ENCODE measurements around the gene MAPKAPK3.

The MAPKAPK3 gene

GRCh38 chr3:50630394-50630793 is 13.4 kb downstream of the MAPKAPK3 start:
- H3K4me1 ChIP-seq (ENCODE audit: control insufficient read depth, insufficient read depth, low read length) = peaks cover 5% of the 10 kb centered on the region
- H3K9me3 ChIP-seq (ENCODE audit: control insufficient read depth, insufficient read depth, low read length) = no peaks in the 10 kb centered on the region
- no peak overlapping the region for H3K4me3 ChIP-seq (ENCODE audit: low read depth, low read length)
- H3K27ac ChIP-seq (ENCODE audit: low read depth, low read length) = no peak overlapping the region
- H3K27me3 ChIP-seq (ENCODE audit: control insufficient read depth, insufficient read depth, low read length) = no peaks in the 10 kb centered on the region
- no peaks in the 10 kb centered on the region for H3K36me3 ChIP-seq (ENCODE audit: control insufficient read depth, insufficient read depth, low read length)
- no peak overlapping the region for H3K9ac ChIP-seq (ENCODE audit: low read depth, low read length)

DNA sequence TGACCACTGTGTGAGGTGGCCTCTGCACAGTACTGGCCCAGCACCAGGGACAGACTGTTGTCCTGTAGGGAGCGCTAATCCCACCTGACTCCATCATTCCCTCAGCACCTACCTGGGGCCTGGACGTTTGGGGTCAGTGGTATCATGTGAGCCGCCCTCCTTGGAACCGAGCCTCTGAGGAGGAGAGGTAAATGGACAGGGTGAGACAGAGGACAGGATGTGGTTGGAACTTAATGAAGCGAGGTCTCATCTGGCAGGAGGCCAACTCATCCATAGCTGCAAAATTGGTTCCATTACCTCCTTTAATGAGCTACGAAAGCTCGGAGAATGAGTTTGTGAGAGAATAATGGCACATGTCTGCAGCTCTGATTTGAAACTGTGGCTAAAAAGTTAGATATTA is 13.9 kb downstream of the MAPKAPK3 start:
- no peaks in the 10 kb centered on the region for H3K27me3 ChIP-seq (ENCODE audit: control insufficient read depth, insufficient read depth, low read length)
- no peak overlapping the region for H3K27ac ChIP-seq (ENCODE audit: low read depth, low read length)
- no peak overlapping the region for H3K4me3 ChIP-seq (ENCODE audit: low read depth, low read length)
- H3K9me3 ChIP-seq (ENCODE audit: control insufficient read depth, insufficient read depth, low read length) = no peaks in the 10 kb centered on the region
- no peak overlapping the region for H3K9ac ChIP-seq (ENCODE audit: low read depth, low read length)
- H3K4me1 ChIP-seq (ENCODE audit: control insufficient read depth, insufficient read depth, low read length) = peaks cover under 1% of the 10 kb centered on the region
- no peaks in the 10 kb centered on the region for H3K36me3 ChIP-seq (ENCODE audit: control insufficient read depth, insufficient read depth, low read length)

GRCh38 chr3:50632450-50632849 is 15.5 kb downstream of the MAPKAPK3 start:
- Histone ChIP-seq H3K9ac (ENCODE audit: low read depth, low read length) (no peak overlapping the region), H3K9me3 (ENCODE audit: control insufficient read depth, insufficient read depth, low read length) (no peaks in the 10 kb centered on the region), H3K36me3 (ENCODE audit: control insufficient read depth, insufficient read depth, low read length) (no peaks in the 10 kb centered on the region), H3K27me3 (ENCODE audit: control insufficient read depth, insufficient read depth, low read length) (no peaks in the 10 kb centered on the region), H3K27ac (ENCODE audit: low read depth, low read length) (no peak overlapping the region), H3K4me1 (ENCODE audit: control insufficient read depth, insufficient read depth, low read length) (peaks cover 8% of the 10 kb centered on the region; the same call in 1 of the 2 replicates), H3K4me3 (ENCODE audit: low read depth, low read length) (no peak overlapping the region)

- no peak overlapping the region for H3K27ac ChIP-seq (ENCODE audit: low read depth, low read length)
- H3K9ac ChIP-seq (ENCODE audit: low read depth, low read length) = no peak overlapping the region
- H3K27me3 ChIP-seq (ENCODE audit: control insufficient read depth, insufficient read depth, low read length) = no peaks in the 10 kb centered on the region
- peaks cover 13% of the 10 kb centered on the region; the same call in 1 of the 2 replicates for H3K4me1 ChIP-seq (ENCODE audit: control insufficient read depth, insufficient read depth, low read length)
- no peak overlapping the region for H3K4me3 ChIP-seq (ENCODE audit: low read depth, low read length)
- no peaks in the 10 kb centered on the region for H3K9me3 ChIP-seq (ENCODE audit: control insufficient read depth, insufficient read depth, low read length)
- no peaks in the 10 kb centered on the region for H3K36me3 ChIP-seq (ENCODE audit: control insufficient read depth, insufficient read depth, low read length)
These were observed 16.4 kb downstream of the MAPKAPK3 start for GRCh38 chr3:50633230-50633790.

DNA sequence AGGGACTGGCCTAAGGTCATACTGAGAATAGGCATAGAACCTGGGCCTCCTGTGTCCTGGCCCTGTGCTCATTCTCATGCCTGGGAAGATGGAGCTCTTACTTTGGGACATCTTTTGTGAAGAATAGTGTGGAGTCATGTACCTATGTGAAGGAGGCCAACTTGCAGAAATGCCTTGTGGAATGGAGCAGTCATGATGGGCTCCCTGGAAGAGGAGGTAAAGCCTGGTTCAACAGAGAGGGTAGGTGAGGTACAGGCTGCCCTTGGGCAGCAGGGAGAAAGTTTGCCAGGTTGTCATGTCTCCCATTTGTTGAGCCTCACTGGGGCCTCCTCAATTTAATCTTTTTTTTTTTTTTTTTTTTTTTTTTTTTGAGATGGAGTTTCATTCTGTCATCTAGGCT is 18.1 kb downstream of the MAPKAPK3 start:
- peaks cover 13% of the 10 kb centered on the region; the same call in 1 of the 2 replicates for H3K4me1 ChIP-seq (ENCODE audit: control insufficient read depth, insufficient read depth, low read length)

DNA sequence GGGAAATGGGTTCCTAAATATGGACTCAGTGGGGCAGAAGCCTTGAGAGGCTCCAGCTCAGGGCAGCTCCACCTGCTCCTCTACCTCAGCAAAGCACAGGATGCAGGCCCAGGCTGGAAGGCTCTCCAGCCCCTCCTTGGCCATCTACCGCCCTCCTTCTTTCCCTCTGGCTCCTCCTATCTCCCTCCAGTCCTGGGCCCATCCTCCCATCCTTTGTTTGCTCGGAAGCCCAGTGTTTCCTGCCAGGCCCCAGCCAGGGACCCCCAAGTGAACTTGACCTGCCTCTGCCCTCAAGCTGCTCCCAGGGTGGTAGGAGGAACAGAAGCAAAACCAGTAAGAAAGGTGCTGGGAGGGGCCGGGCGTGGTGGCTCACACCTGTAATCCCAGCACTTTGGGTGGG is 20.1 kb downstream of the MAPKAPK3 start:
- no peak overlapping the region for H3K4me3 ChIP-seq (ENCODE audit: low read depth, low read length)
- no peak overlapping the region for H3K27ac ChIP-seq (ENCODE audit: low read depth, low read length)
- no peaks in the 10 kb centered on the region for H3K9me3 ChIP-seq (ENCODE audit: control insufficient read depth, insufficient read depth, low read length)
- no peaks in the 10 kb centered on the region for H3K27me3 ChIP-seq (ENCODE audit: control insufficient read depth, insufficient read depth, low read length)
- no peak overlapping the region for H3K9ac ChIP-seq (ENCODE audit: low read depth, low read length)
- peaks cover 14% of the 10 kb centered on the region for H3K4me1 ChIP-seq (ENCODE audit: control insufficient read depth, insufficient read depth, low read length)
- peaks cover 11% of the 10 kb centered on the region; the same call in 1 of the 2 replicates for H3K36me3 ChIP-seq (ENCODE audit: control insufficient read depth, insufficient read depth, low read length)

More for the DNA sequence above, 18.1 kb downstream of the MAPKAPK3 start:
- Histone ChIP-seq H3K36me3 (ENCODE audit: control insufficient read depth, insufficient read depth, low read length) (no peaks in the 10 kb centered on the region), H3K9me3 (ENCODE audit: control insufficient read depth, insufficient read depth, low read length) (no peaks in the 10 kb centered on the region), H3K27me3 (ENCODE audit: control insufficient read depth, insufficient read depth, low read length) (no peaks in the 10 kb centered on the region), H3K27ac (ENCODE audit: low read depth, low read length) (no peak overlapping the region), H3K4me3 (ENCODE audit: low read depth, low read length) (no peak overlapping the region), H3K9ac (ENCODE audit: low read depth, low read length) (no peak overlapping the region)

- no peak overlapping the region for H3K9ac ChIP-seq (ENCODE audit: low read depth, low read length)
- no peaks in the 10 kb centered on the region for H3K27me3 ChIP-seq (ENCODE audit: control insufficient read depth, insufficient read depth, low read length)
- no peaks in the 10 kb centered on the region for H3K9me3 ChIP-seq (ENCODE audit: control insufficient read depth, insufficient read depth, low read length)
- H3K4me1 ChIP-seq (ENCODE audit: control insufficient read depth, insufficient read depth, low read length) = peaks cover 16% of the 10 kb centered on the region
- no peak overlapping the region for H3K4me3 ChIP-seq (ENCODE audit: low read depth, low read length)
- no peak overlapping the region for H3K27ac ChIP-seq (ENCODE audit: low read depth, low read length)
- H3K36me3 ChIP-seq (ENCODE audit: control insufficient read depth, insufficient read depth, low read length) = peaks cover 13% of the 10 kb centered on the region; the same call in 1 of the 2 replicates
These were observed 21.0 kb downstream of the MAPKAPK3 start for GRCh38 chr3:50637945-50638344.

GRCh38 chr3:50639055-50639494 is 22.1 kb downstream of the MAPKAPK3 start:
- no peaks in the 10 kb centered on the region for H3K27me3 ChIP-seq (ENCODE audit: control insufficient read depth, insufficient read depth, low read length)
- peaks cover 23% of the 10 kb centered on the region for H3K36me3 ChIP-seq (ENCODE audit: control insufficient read depth, insufficient read depth, low read length)
- H3K4me3 ChIP-seq (ENCODE audit: low read depth, low read length) = no peak overlapping the region
- no peaks in the 10 kb centered on the region for H3K9me3 ChIP-seq (ENCODE audit: control insufficient read depth, insufficient read depth, low read length)
- H3K27ac ChIP-seq (ENCODE audit: low read depth, low read length) = no peak overlapping the region
- no peak overlapping the region for H3K9ac ChIP-seq (ENCODE audit: low read depth, low read length)
- H3K4me1 ChIP-seq (ENCODE audit: control insufficient read depth, insufficient read depth, low read length) = peaks cover 16% of the 10 kb centered on the region

GRCh38 chr3:50642382-50642781 is 25.4 kb downstream of the MAPKAPK3 start:
- H3K27ac ChIP-seq (ENCODE audit: low read depth, low read length) = no peak overlapping the region
- H3K4me1 ChIP-seq (ENCODE audit: control insufficient read depth, insufficient read depth, low read length) = peaks cover 8% of the 10 kb centered on the region
- H3K36me3 ChIP-seq (ENCODE audit: control insufficient read depth, insufficient read depth, low read length) = peaks cover 45% of the 10 kb centered on the region
- no peaks in the 10 kb centered on the region for H3K27me3 ChIP-seq (ENCODE audit: control insufficient read depth, insufficient read depth, low read length)
- H3K9me3 ChIP-seq (ENCODE audit: control insufficient read depth, insufficient read depth, low read length) = no peaks in the 10 kb centered on the region
- no peak overlapping the region for H3K4me3 ChIP-seq (ENCODE audit: low read depth, low read length)
- H3K9ac ChIP-seq (ENCODE audit: low read depth, low read length) = no peak overlapping the region

GRCh38 chr3:50644561-50644960 is 27.6 kb downstream of the MAPKAPK3 start:
- no peak overlapping the region for H3K4me3 ChIP-seq (ENCODE audit: low read depth, low read length)
- peaks cover 55% of the 10 kb centered on the region for H3K36me3 ChIP-seq (ENCODE audit: control insufficient read depth, insufficient read depth, low read length)
- no peaks in the 10 kb centered on the region for H3K9me3 ChIP-seq (ENCODE audit: control insufficient read depth, insufficient read depth, low read length)
- peaks cover 3% of the 10 kb centered on the region for H3K4me1 ChIP-seq (ENCODE audit: control insufficient read depth, insufficient read depth, low read length)
- no peak overlapping the region for H3K9ac ChIP-seq (ENCODE audit: low read depth, low read length)
- no peak overlapping the region for H3K27ac ChIP-seq (ENCODE audit: low read depth, low read length)
- H3K27me3 ChIP-seq (ENCODE audit: control insufficient read depth, insufficient read depth, low read length) = no peaks in the 10 kb centered on the region

- H3K27me3 ChIP-seq (ENCODE audit: control insufficient read depth, insufficient read depth, low read length) = no peaks in the 10 kb centered on the region
- no peaks in the 10 kb centered on the region for H3K9me3 ChIP-seq (ENCODE audit: control insufficient read depth, insufficient read depth, low read length)
- peaks cover 55% of the 10 kb centered on the region for H3K36me3 ChIP-seq (ENCODE audit: control insufficient read depth, insufficient read depth, low read length)
- no peak overlapping the region for H3K27ac ChIP-seq (ENCODE audit: low read depth, low read length)
- H3K4me1 ChIP-seq (ENCODE audit: control insufficient read depth, insufficient read depth, low read length) = peaks cover 3% of the 10 kb centered on the region
- no peak overlapping the region for H3K4me3 ChIP-seq (ENCODE audit: low read depth, low read length)
- H3K9ac ChIP-seq (ENCODE audit: low read depth, low read length) = no peak overlapping the region
These were observed 28.4 kb downstream of the MAPKAPK3 start for GRCh38 chr3:50645378-50645777.

Data from HUES48 (cell line).